Suprapubic skin (tissue), 4 donors: ENCODE data around the gene MRPL53.

Experiments used
- CTCF ChIP-seq, 2 donors: fragments of 200-600 bp in 1 of 2; fragments of 450-650 bp in 1 of 2; sonication (generic) in 1 of 2; IDR thresholded peaks; one replicate each; pipeline ENCODE4 v1.5.1; 2016 to 2019; ENCODE audit warnings: antibody characterized with exemption in 2 of 2, mild to moderate bottlenecking in 1 of 2, moderate library complexity in 1 of 2
- EP300 ChIP-seq: sonication (generic); formaldehyde crosslinking; IDR thresholded peaks from one replicate; pipeline ENCODE4 v1.6.1; 2017; ENCODE audit warnings: antibody characterized with exemption
- POLR2A ChIP-seq, 2 donors: fragments of 450-650 bp; IDR thresholded peaks; one replicate each; pipeline ENCODE4 v1.6.1; 2017; ENCODE audit warnings: antibody characterized with exemption in 2 of 2, mild to moderate bottlenecking in 2 of 2, moderate library complexity in 2 of 2
- POLR2AphosphoS5 ChIP-seq, 3 donors: sonication (generic); formaldehyde crosslinking; IDR thresholded peaks; one replicate each; pipeline ENCODE4 v1.6.1; 2017; ENCODE audit warnings: antibody characterized with exemption in 3 of 3

GRCh38 chr2:74430502-74430901, 42.0 kb downstream of the MRPL53 start:
- TF ChIP-seq CTCF (IDR thresholded peaks at IDR 0.05) (no peak), POLR2AphosphoS5 (IDR thresholded peaks at IDR 0.05) (no peak), POLR2A (IDR thresholded peaks at IDR 0.05) (no peak), EP300 (no peak)
